ENCODE data around the gene TMPRSS4. TPM values are rescaled to one million over a fixed set of nuclear protein-coding genes. Genes with fewer than 3 reads are reported as not detected.
"Not testable (repeated sequence)": the region's sequence is repeated elsewhere in the genome, so short reads cannot be mapped to it uniquely, and the experiment has no call there.

The TMPRSS4 gene
- total RNA-seq, 1 donor from 2014 or later: not detected

- no peak overlapping the region for H3K4me3 Mint-ChIP-seq
- peaks cover 12% of the 10 kb centered on the region for H3K27me3 Mint-ChIP-seq (ENCODE audit: insufficient read depth)
- intact Hi-C loops (cut with micrococcal nuclease): loop anchor here (10.0 kb wide), 1 partner anchor 635 kb away; no protein-coding TSS in a partner anchor
- H3K36me3 Mint-ChIP-seq (ENCODE audit: low read depth): no peaks in the 10 kb centered on the region
- H3K27ac Mint-ChIP-seq: no peak overlapping the region
- no peaks in the 10 kb centered on the region for H3K9me3 Mint-ChIP-seq
- no peaks in the 10 kb centered on the region for H3K4me1 Mint-ChIP-seq (ENCODE audit: low read depth)
- no peak for DNase-seq (ENCODE audit: low spot score)
These were observed 17.5 kb upstream of the TMPRSS4 start for GRCh38 chr11:118059246-118059940.

DNA sequence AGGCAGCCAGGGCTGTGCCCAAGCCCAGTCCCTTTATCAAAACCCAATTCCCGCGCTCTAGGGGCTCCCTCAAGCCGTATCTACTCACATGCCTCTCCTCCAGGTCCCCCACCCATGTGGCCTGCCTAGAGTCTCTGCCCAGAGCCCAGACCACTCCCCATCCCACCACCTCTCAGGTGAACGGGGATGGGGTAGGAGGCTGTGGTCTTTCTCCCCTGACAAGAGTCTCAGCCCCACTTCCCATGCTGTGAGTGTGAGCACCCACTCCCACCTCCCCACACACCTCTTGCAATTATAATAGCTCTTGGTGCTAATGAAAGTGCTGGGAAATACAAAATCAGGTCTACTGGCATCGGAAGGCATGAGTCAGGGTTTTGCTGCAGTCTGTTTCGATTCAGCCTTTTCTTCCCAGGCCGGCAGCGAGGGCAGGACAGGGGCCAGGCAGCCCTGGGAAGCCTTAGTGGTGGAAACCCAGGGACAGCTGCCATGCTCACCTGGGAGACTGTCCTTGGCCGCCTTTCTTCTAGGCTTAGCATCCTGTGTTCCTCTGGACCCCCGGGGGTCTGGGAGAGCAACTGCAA lies 16.7 kb upstream of the TMPRSS4 start:
- peaks cover 3% of the 10 kb centered on the region for H3K4me1 Mint-ChIP-seq (ENCODE audit: low read depth)
- H3K27ac Mint-ChIP-seq: no peak overlapping the region
- H3K9me3 Mint-ChIP-seq: no peaks in the 10 kb centered on the region
- peaks cover 12% of the 10 kb centered on the region for H3K27me3 Mint-ChIP-seq (ENCODE audit: insufficient read depth)
- no peaks in the 10 kb centered on the region for H3K36me3 Mint-ChIP-seq (ENCODE audit: low read depth)
- intact Hi-C loops (cut with micrococcal nuclease): no loop called here
- no peak overlapping the region for H3K4me3 Mint-ChIP-seq
- DNase-seq (ENCODE audit: low spot score): no peak

GRCh38 chr11:118060869-118061268 lies 16.0 kb upstream of the TMPRSS4 start:
- Mint-ChIP-seq H3K9me3 (no peaks in the 10 kb centered on the region), H3K27me3 (ENCODE audit: insufficient read depth) (peaks cover 9% of the 10 kb centered on the region), H3K4me1 (ENCODE audit: low read depth) (peaks cover 9% of the 10 kb centered on the region), H3K27ac (no peak overlapping the region), H3K4me3 (no peak overlapping the region), H3K36me3 (ENCODE audit: low read depth) (no peaks in the 10 kb centered on the region)
- intact Hi-C loops (cut with micrococcal nuclease): no loop called here
- no peak for DNase-seq (ENCODE audit: low spot score)

DNA sequence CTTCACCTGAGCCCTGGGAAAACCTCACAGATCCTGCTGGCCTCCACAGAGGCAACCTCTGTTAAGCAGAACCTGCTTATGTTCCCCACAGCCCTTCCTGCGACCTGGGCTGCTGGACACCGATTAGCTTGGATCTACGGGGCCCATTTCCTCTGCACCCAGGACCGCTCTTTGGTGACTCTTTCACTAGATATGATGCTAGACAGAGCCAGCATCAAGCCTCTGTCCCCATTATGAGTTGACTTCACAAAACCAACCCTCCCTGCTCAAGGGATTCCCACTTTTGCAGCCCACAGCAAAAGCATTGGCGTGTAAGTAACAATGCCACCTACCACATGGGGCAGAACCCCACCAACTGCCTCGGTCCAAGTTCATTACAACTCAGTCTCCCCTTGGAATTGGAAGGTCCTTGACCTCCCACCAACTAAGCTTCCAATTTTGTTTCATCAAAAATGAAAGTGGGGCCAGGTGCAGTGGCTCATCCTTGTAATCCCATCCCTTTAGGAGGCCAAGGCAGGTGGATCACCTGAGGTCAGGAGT lies 15.2 kb upstream of the TMPRSS4 start:
- Mint-ChIP-seq H3K4me3 (no peak overlapping the region), H3K27ac (no peak overlapping the region), H3K36me3 (ENCODE audit: low read depth) (no peaks in the 10 kb centered on the region), H3K4me1 (ENCODE audit: low read depth) (peaks cover 15% of the 10 kb centered on the region), H3K27me3 (ENCODE audit: insufficient read depth) (peaks cover 9% of the 10 kb centered on the region), H3K9me3 (no peaks in the 10 kb centered on the region)
- intact Hi-C loops (cut with micrococcal nuclease): no loop called here
- DNase-seq (ENCODE audit: low spot score): no peak

DNA sequence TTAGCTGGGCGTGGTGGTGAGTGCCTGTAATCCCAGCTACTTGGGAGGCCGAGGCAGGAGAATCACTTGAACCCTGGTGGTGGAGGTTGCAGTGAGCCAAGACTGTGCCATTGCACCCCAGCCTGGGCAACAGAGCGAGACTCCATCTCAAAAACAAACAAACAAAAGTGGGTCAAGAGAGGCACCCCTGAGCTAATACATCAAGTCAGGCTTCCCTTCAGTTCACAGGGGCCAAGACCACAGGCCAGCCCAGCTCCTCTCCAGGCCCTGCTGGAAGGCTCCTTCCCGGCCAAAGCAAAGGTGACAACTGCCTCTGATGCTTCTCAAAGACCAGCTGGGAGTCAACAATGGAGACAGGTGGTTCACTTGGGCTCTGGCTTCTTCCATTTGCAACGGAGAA lies 14.7 kb upstream of the TMPRSS4 start:
- DNase-seq (ENCODE audit: low spot score); intact Hi-C loops (cut with micrococcal nuclease); H3K9me3 Mint-ChIP-seq: not testable (repeated sequence)

GRCh38 chr11:118062631-118063030 lies 14.2 kb upstream of the TMPRSS4 start:
- H3K4me1 Mint-ChIP-seq (ENCODE audit: low read depth): peaks cover 15% of the 10 kb centered on the region
- DNase-seq (ENCODE audit: low spot score); H3K27ac Mint-ChIP-seq; H3K36me3 Mint-ChIP-seq (ENCODE audit: low read depth); H3K4me3 Mint-ChIP-seq; H3K9me3 Mint-ChIP-seq; H3K27me3 Mint-ChIP-seq (ENCODE audit: insufficient read depth); intact Hi-C loops (cut with micrococcal nuclease): not testable (repeated sequence)

More for the DNA sequence above, 14.7 kb upstream of the TMPRSS4 start:
- H3K27ac Mint-ChIP-seq; H3K27me3 Mint-ChIP-seq (ENCODE audit: insufficient read depth); H3K36me3 Mint-ChIP-seq (ENCODE audit: low read depth); H3K4me3 Mint-ChIP-seq: not testable (repeated sequence)
- peaks cover 15% of the 10 kb centered on the region for H3K4me1 Mint-ChIP-seq (ENCODE audit: low read depth)

GRCh38 chr11:118064956-118065355 lies 11.9 kb upstream of the TMPRSS4 start:
- no peak overlapping the region for H3K4me3 Mint-ChIP-seq
- H3K27me3 Mint-ChIP-seq (ENCODE audit: insufficient read depth): peaks cover 6% of the 10 kb centered on the region
- H3K27ac Mint-ChIP-seq: no peak overlapping the region
- intact Hi-C loops (cut with micrococcal nuclease): no loop called here
- no peaks in the 10 kb centered on the region for H3K9me3 Mint-ChIP-seq
- no peak for DNase-seq (ENCODE audit: low spot score)
- no peaks in the 10 kb centered on the region for H3K36me3 Mint-ChIP-seq (ENCODE audit: low read depth)
- peaks cover 15% of the 10 kb centered on the region for H3K4me1 Mint-ChIP-seq (ENCODE audit: low read depth)

- H3K4me1 Mint-ChIP-seq (ENCODE audit: low read depth): peaks cover 15% of the 10 kb centered on the region
- intact Hi-C loops (cut with micrococcal nuclease): no loop called here
- H3K27me3 Mint-ChIP-seq (ENCODE audit: insufficient read depth): peaks cover 4% of the 10 kb centered on the region
- H3K36me3 Mint-ChIP-seq (ENCODE audit: low read depth): no peaks in the 10 kb centered on the region
- DNase-seq (ENCODE audit: low spot score): no peak
- no peaks in the 10 kb centered on the region for H3K9me3 Mint-ChIP-seq
- no peak overlapping the region for H3K4me3 Mint-ChIP-seq
- no peak overlapping the region for H3K27ac Mint-ChIP-seq
These were observed 11.5 kb upstream of the TMPRSS4 start for GRCh38 chr11:118065384-118065783.

DNA sequence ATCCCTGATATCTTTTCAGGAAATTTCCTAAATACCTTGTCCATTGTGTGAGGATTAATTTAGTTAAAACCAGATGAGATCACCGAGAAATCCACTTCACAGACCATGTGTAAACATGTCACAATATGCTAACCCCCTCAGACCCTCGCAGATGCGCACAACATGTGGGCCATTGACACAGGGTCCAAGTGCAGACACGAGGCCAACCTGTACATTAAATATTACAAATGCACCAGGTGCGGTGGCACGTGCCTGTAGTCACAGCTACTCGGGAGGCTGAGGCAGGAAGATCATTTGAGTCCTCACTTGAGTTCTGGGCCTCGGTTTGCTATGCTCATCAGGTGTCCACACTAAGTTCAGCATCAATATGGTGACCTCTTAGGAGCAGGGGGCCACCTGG lies 9.9 kb upstream of the TMPRSS4 start:
- no peaks in the 10 kb centered on the region for H3K9me3 Mint-ChIP-seq
- H3K4me3 Mint-ChIP-seq: no peak overlapping the region
- H3K4me1 Mint-ChIP-seq (ENCODE audit: low read depth): peaks cover 15% of the 10 kb centered on the region
- no peak overlapping the region for H3K27ac Mint-ChIP-seq
- intact Hi-C loops (cut with micrococcal nuclease): no loop called here
- no peak for DNase-seq (ENCODE audit: low spot score)
- H3K36me3 Mint-ChIP-seq (ENCODE audit: low read depth): no peaks in the 10 kb centered on the region
- H3K27me3 Mint-ChIP-seq (ENCODE audit: insufficient read depth): peaks cover 8% of the 10 kb centered on the region

- intact Hi-C loops (cut with micrococcal nuclease): no loop called here
- Mint-ChIP-seq H3K4me1 (ENCODE audit: low read depth) (peaks cover 15% of the 10 kb centered on the region), H3K9me3 (no peaks in the 10 kb centered on the region), H3K27ac (no peak overlapping the region), H3K4me3 (no peak overlapping the region), H3K36me3 (ENCODE audit: low read depth) (no peaks in the 10 kb centered on the region), H3K27me3 (ENCODE audit: insufficient read depth) (peaks cover 12% of the 10 kb centered on the region)
- no peak for DNase-seq (ENCODE audit: low spot score)
These were observed 8.5 kb upstream of the TMPRSS4 start for GRCh38 chr11:118068206-118068944.

DNA sequence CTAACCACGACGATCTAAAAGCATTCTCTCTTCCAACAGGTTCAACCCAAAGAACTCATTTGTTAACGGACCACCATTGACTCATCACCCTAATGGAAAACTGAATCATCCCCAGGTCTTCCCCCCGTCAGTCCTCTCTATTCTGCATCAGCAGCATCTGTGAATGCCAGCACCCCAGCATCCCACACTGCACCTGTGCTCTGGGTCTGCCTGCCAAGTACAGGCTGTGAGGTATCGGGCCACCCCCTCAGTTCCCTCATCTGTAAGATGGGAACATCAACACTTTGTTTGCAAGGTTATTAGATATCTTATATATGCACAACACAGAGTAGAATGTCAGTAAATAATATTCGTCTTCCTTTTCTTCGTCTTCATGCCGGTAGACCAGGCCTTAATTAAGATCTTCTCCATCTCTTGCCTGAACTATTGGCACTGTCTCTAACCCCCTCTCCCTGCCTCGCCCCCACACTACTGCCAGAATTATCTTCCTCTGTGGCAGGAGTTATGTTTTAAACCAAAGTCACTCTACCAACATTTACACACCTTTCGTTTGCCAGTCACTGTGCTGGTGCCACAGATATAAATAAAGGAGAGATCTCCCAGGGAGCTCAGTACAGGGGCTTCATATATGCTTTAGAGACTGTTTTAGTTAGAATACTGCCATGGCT lies 7.8 kb upstream of the TMPRSS4 start:
- no peak for DNase-seq (ENCODE audit: low spot score)
- no peaks in the 10 kb centered on the region for H3K36me3 Mint-ChIP-seq (ENCODE audit: low read depth)
- no peak overlapping the region for H3K4me3 Mint-ChIP-seq
- no peaks in the 10 kb centered on the region for H3K9me3 Mint-ChIP-seq
- H3K27ac Mint-ChIP-seq: no peak overlapping the region
- intact Hi-C loops (cut with micrococcal nuclease): no loop called here
- peaks cover 15% of the 10 kb centered on the region for H3K4me1 Mint-ChIP-seq (ENCODE audit: low read depth)
- H3K27me3 Mint-ChIP-seq (ENCODE audit: insufficient read depth): peaks cover 12% of the 10 kb centered on the region

GRCh38 chr11:118071416-118072030 lies 5.4 kb upstream of the TMPRSS4 start:
- no peaks in the 10 kb centered on the region for H3K36me3 Mint-ChIP-seq (ENCODE audit: low read depth)
- no peak for DNase-seq (ENCODE audit: low spot score)
- H3K27me3 Mint-ChIP-seq (ENCODE audit: insufficient read depth): peaks cover 13% of the 10 kb centered on the region
- H3K27ac Mint-ChIP-seq: no peak overlapping the region
- H3K4me3 Mint-ChIP-seq: no peak overlapping the region
- H3K4me1 Mint-ChIP-seq (ENCODE audit: low read depth): no peaks in the 10 kb centered on the region
- intact Hi-C loops (cut with micrococcal nuclease): no loop called here
- H3K9me3 Mint-ChIP-seq: no peaks in the 10 kb centered on the region

Data from activated T-helper 1 cell treated with anti-CD3 and anti-CD28 coated beads, Interleukin-12 subunit alpha, Interleukin-12 subunit beta, Interleukin-2, Interleukin-4 antibody, amounts not matched to agents 30 ng/mL and 10 ng/mL and 1 ng/mL, durations not matched to agents 14 hours and 24 hours and 36 hours (primary cell).